ENCODE measurements around the gene RFTN1. TPM values are rescaled to one million over a fixed set of nuclear protein-coding genes. Genes with fewer than 3 reads are reported as not detected.

RFTN1 gene
- total and polyA plus RNA-seq, 12 donors, result 8.3 to 35.7 (median 17.4) TPM

GRCh38 chr3:16304061-16305010, 209.2 kb downstream of the RFTN1 start:
- Histone ChIP-seq H3K36me3 (replicated peaks in 1 of 2) (no peaks in the 10 kb centered on the region), H3K4me3 (no peak overlapping the region), H3K4me1 (replicated peaks in 1 of 2) (no peaks in the 10 kb centered on the region), H3K27ac (no peak overlapping the region), H3K9me3 (replicated peaks in 1 of 3) (no peaks in the 10 kb centered on the region), H3K27me3 (no peaks in the 10 kb centered on the region)
- intact Hi-C loops (cut with DNase I), result no loop called here
- TF ChIP-seq, protein P1, sequence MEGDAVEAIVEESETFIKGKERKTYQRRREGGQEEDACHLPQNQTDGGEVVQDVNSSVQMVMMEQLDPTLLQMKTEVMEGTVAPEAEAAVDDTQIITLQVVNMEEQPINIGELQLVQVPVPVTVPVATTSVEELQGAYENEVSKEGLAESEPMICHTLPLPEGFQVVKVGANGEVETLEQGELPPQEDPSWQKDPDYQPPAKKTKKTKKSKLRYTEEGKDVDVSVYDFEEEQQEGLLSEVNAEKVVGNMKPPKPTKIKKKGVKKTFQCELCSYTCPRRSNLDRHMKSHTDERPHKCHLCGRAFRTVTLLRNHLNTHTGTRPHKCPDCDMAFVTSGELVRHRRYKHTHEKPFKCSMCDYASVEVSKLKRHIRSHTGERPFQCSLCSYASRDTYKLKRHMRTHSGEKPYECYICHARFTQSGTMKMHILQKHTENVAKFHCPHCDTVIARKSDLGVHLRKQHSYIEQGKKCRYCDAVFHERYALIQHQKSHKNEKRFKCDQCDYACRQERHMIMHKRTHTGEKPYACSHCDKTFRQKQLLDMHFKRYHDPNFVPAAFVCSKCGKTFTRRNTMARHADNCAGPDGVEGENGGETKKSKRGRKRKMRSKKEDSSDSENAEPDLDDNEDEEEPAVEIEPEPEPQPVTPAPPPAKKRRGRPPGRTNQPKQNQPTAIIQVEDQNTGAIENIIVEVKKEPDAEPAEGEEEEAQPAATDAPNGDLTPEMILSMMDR (IDR thresholded peaks at IDR 0.05), result no peak
- no peak for TF ChIP-seq POLR2A (IDR thresholded peaks at IDR 0.05)
- 82 to 95% (median 84%) methylated on average over 2 of the region's 2 CpGs for WGBS, 4 donors
- no peak for DNase-seq

GRCh38 chr3:16303037-16303575, 210.4 kb downstream of the RFTN1 start:
- H3K27me3 ChIP-seq, result no peaks in the 10 kb centered on the region
- no peak overlapping the region for H3K4me3 ChIP-seq
- no peak overlapping the region for H3K27ac ChIP-seq
- no peaks in the 10 kb centered on the region for H3K36me3 ChIP-seq (replicated peaks in 1 of 2)
- DNase-seq, result no peak
- H3K9me3 ChIP-seq (replicated peaks in 1 of 3), result no peaks in the 10 kb centered on the region
- intact Hi-C loops (cut with DNase I), result no loop called here
- 69 to 87% (median 75%) methylated on average over 2 of the region's 2 CpGs for WGBS, 4 donors
- H3K4me1 ChIP-seq (replicated peaks in 1 of 2), result no peaks in the 10 kb centered on the region
- TF ChIP-seq, protein P1 (IDR thresholded peaks at IDR 0.05), result no peak
- TF ChIP-seq POLR2A (IDR thresholded peaks at IDR 0.05), result no peak

DNA sequence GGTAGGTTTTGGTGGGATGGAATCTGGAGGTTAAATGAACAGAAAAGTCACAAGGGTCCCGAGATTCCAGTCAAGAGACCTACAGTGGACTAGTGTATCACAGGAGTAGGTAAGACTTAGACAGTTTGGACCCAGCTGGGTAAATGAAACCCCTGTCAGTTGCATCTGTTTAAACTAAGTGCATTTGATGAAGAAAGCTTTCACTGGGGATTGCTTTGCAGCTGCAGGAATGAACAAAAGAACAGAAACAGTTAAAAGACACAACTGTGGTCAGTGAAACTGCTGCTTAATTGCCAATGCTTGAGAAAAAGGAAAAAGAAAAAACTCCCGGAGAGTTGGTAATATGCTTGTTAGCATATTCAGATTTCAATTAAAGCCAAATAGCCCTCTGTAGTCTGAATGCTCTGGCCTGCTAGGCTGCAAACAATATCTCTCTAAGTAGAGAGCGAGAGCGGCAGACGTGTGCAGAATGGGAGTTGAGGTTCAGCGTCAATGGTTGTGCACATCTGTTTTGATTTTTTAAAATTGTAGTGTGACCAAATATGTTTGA, 211.3 kb downstream of the RFTN1 start:
- Histone ChIP-seq H3K36me3 (replicated peaks in 1 of 2) (no peaks in the 10 kb centered on the region), H3K4me1 (replicated peaks in 1 of 2) (no peaks in the 10 kb centered on the region), H3K4me3 (no peak overlapping the region), H3K9me3 (replicated peaks in 1 of 3) (no peaks in the 10 kb centered on the region), H3K27me3 (no peaks in the 10 kb centered on the region), H3K27ac (no peak overlapping the region)
- TF ChIP-seq, protein P1 (IDR thresholded peaks at IDR 0.05), result no peak
- TF ChIP-seq POLR2A (IDR thresholded peaks at IDR 0.05), result no peak
- intact Hi-C loops (cut with DNase I), result no loop called here
- WGBS, 4 donors, result 78 to 87% (median 83%) methylated on average over 6 of the region's 6 CpGs
- DNase-seq, result no peak

DNA sequence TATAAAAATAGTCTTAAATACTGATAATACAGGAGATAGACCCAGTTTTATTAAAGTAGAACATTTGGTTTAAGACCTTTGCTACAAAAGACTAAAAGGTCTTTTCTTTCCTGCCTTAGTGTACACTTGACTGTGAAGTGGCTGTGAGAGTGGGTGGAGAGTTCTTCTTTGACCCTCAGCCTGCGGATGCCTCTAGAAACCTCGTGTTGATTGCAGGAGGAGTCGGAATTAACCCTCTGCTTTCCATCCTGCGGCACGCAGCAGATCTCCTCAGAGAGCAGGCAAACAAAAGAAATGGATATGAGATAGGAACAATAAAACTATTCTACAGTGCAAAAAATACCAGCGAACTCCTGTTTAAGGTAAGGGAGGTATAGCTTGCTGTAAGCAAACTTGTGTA, 212.0 kb downstream of the RFTN1 start:
- Histone ChIP-seq H3K4me1 (replicated peaks in 1 of 2) (no peaks in the 10 kb centered on the region), H3K9me3 (replicated peaks in 1 of 3) (no peaks in the 10 kb centered on the region), H3K4me3 (no peak overlapping the region), H3K27me3 (no peaks in the 10 kb centered on the region), H3K27ac (no peak overlapping the region), H3K36me3 (replicated peaks in 1 of 2) (no peaks in the 10 kb centered on the region)
- DNase-seq, result no peak
- intact Hi-C loops (cut with DNase I), result no loop called here
- 54 to 72% (median 69%) methylated on average over 6 of the region's 6 CpGs for WGBS, 4 donors
- no peak for TF ChIP-seq POLR2A (IDR thresholded peaks at IDR 0.05)
- TF ChIP-seq, protein P1 (IDR thresholded peaks at IDR 0.05), result no peak
